NB4 (cell line): ENCODE measurements around the gene GPBP1.
"Not testable (repeated sequence)": the region's sequence is repeated elsewhere in the genome, so short reads cannot be mapped to it uniquely, and the experiment has no call there.

Experiments
- DNase-seq: peaks from one replicate; pipeline ENCODE4 v3.0.0; 2010; ENCODE audit warnings: low read depth
- H3K4me3 ChIP-seq: one replicate; pipeline ENCODE4 v1.5.1; 2011; ENCODE audit warnings: mild to moderate bottlenecking, low read depth, low read length, moderate library complexity
- MAX ChIP-seq: IDR thresholded peaks from 2 replicates; pipeline ENCODE4 v1.6.1; 2011; ENCODE audit warnings: low read depth, low read length
- MYC ChIP-seq: IDR thresholded peaks from 2 replicates; pipeline ENCODE4 v1.6.1; 2011; ENCODE audit warnings: low read depth, low read length
- POLR2A ChIP-seq: IDR thresholded peaks from 2 replicates; pipeline ENCODE4 v1.6.1; 2011; ENCODE audit warnings: mild to moderate bottlenecking; ENCODE audit not compliant: insufficient read length; ENCODE audit errors: extremely low read depth
- TF ChIP-seq, protein P1 (sequence below): IDR thresholded peaks from one replicate; pipeline ENCODE4 v1.5.1; 2012; ENCODE audit warnings: low read depth, low read length

Gene GPBP1

DNA sequence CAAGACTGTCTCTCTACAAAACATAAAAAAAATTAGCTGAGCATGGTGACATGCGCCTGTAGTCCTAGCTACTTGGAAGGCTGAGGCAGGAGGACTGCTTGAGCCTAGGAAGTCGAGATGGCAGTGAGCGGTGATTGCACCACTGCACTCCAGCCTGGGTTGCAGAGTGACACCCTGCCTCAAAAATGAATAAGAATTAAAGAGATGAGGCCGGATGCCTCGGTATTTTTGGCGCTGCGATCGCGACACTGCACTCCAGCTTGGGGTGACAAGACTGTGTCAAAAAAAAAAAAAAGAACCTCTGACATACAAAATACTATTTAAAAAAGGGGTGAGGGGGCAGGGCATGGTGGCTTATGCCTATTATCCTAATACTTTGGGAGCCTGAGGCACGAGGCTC, 7.3 kb downstream of the GPBP1 start:
- TF ChIP-seq POLR2A (no peak), MYC (no peak), MAX (no peak)
- TF ChIP-seq, protein P1, sequence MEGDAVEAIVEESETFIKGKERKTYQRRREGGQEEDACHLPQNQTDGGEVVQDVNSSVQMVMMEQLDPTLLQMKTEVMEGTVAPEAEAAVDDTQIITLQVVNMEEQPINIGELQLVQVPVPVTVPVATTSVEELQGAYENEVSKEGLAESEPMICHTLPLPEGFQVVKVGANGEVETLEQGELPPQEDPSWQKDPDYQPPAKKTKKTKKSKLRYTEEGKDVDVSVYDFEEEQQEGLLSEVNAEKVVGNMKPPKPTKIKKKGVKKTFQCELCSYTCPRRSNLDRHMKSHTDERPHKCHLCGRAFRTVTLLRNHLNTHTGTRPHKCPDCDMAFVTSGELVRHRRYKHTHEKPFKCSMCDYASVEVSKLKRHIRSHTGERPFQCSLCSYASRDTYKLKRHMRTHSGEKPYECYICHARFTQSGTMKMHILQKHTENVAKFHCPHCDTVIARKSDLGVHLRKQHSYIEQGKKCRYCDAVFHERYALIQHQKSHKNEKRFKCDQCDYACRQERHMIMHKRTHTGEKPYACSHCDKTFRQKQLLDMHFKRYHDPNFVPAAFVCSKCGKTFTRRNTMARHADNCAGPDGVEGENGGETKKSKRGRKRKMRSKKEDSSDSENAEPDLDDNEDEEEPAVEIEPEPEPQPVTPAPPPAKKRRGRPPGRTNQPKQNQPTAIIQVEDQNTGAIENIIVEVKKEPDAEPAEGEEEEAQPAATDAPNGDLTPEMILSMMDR: no peak
- no peak for DNase-seq
- H3K4me3 ChIP-seq: no peak overlapping the region

GRCh38 chr5:57184322-57184721, 10.5 kb downstream of the GPBP1 start:
- DNase-seq: peak; percentile 40
- TF ChIP-seq MAX (no peak), POLR2A (no peak), MYC (no peak)
- TF ChIP-seq, protein P1: no peak
- no peak overlapping the region for H3K4me3 ChIP-seq

GRCh38 chr5:57185313-57185712, 11.5 kb downstream of the GPBP1 start:
- DNase-seq: no peak
- no peak overlapping the region for H3K4me3 ChIP-seq
- TF ChIP-seq POLR2A (no peak), MYC (no peak), MAX (no peak)
- TF ChIP-seq, protein P1: no peak

DNA sequence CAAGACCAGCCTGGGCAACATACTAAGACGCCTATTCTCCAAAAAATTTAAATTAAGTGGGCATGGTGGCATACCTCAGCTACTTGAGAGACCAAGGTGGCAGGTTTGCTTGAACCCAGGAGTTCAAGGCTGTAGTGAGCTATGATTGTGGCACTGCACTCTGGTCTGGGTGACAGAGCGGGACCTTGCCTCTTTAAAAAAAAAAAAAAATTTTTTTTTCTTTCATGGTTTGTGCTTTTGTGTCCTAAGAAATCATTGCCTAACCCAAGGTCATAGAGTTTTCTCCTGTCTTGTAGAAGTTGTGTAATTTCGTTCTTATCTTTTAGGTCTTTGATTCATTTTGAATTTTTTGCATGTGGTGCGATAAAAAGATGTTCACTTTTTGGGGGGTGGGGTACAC, 12.3 kb downstream of the GPBP1 start:
- H3K4me3 ChIP-seq: peak overlapping the region; percentile 10
- TF ChIP-seq MAX (no peak), POLR2A (no peak), MYC (no peak)
- TF ChIP-seq, protein P1: no peak
- DNase-seq: peak; percentile 44

DNA sequence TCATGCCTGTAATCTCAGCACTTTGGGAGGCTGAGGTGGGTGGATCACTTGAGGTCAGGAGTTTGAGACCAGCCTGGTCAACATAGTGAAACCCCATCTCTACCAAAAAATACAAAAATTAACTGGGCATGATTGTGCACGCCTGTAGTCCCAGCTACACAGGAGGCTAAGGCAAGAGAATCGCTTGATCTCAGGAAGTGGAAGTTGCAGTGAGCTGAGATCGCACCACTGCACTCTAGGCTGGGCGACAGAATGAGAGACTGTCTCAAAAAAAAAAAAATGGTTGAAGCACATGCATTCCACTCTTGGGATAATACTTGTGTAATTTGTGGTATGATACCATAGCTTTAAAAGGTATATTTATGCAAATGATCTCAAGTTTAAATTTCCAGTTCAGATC, 14.1 kb downstream of the GPBP1 start:
- not testable (repeated sequence) for DNase-seq, H3K4me3 ChIP-seq

DNA sequence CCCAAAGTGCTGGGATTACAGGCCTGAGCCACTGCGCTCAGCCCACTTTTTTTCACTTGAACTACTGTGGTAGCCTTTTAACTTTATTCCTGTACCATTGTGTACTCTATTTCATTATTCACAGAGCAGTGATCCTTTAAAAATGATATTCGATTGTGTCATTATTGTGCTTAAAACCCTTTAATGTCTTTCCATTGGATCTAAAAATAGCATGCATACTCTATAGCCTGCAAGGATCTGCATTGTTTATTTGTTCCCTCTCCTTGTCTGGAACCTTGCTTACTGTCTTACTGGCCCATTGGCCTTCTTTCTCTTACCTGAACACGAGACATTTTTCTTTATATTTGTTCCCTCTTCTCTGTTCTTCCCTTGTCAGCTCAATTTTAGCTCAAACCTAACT, 15.7 kb downstream of the GPBP1 start:
- TF ChIP-seq MYC: no peak
- TF ChIP-seq, protein P1: no peak
- TF ChIP-seq POLR2A: no peak
- no peak for TF ChIP-seq MAX
- no peak for DNase-seq
- H3K4me3 ChIP-seq: no peak overlapping the region
